ENCODE data around the gene BRMS1L. TPM values are rescaled to one million over a fixed set of nuclear protein-coding genes. Genes with fewer than 3 reads are reported as not detected.
"Not testable (repeated sequence)": the region's sequence is repeated elsewhere in the genome, so short reads cannot be mapped to it uniquely, and the experiment has no call there.

The BRMS1L gene
- total RNA-seq, 2 experiments from 2014 or later, result 4.5 to 5.7 TPM

DNA sequence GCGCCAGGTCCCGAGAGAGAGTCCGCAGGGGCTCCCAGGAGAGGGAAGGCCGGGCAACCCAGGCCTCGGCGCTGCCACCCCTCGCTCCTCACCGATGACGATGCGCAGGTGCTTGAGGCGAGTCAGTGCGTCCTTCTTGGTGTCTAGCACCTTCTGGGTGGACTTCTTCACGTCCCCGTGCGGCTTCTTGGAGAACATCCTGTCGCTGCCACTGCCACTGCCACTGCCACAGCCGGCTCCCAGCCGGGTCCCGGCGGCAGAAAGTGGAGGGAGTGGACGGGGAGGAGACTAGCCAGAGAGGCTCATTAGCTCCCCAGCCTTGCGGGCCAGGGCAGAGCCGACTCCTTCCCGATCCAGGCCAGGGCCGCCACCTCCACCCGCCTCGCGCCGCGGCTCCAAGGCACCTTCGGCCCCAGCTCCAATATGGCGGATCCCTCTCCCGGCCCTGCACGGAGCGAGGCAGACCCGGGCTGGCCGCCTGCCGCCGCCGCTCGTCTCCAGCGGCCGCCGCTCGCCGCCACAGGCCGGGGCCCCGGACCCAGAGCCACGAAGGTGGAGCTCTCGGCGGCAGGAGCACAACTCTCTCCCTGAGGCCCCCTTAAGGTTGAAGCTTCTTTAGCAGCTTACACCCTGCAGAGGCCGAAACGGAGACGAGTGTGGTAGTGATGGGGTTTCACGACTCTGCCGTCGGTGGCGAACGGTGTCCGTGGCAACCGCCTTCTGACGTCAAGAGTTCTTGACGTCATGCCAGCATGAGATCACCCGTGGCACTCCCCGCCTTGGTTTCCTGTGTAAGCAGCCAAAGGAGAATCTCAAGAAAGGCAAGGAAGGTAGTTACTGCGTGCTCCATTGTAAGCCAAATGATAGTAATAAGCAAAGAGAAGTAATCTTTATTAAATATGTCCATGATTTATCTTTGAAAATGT, 17.2 kb upstream of the BRMS1L start, which contains the start of gene RALGAPA1:
Gene RALGAPA1 (minus strand): TSS at position 658 of the 926 bp plus-strand sequence. CDS start 460 bp downstream, at position 198.
- H3K9me2 ChIP-seq (ENCODE audit: insufficient read depth, low read length); H4K20me1 ChIP-seq (ENCODE audit: insufficient read depth, low read length); H3K36me3 ChIP-seq (ENCODE audit: insufficient read depth, low read length); H3K9me3 ChIP-seq (ENCODE audit: low read length); BruUV-seq (replicated peaks); CTCF ChIA-PET (ENCODE audit: unreplicated experiment): not testable (repeated sequence)
- Histone ChIP-seq H3K79me2 (ENCODE audit: insufficient read depth, low read depth, low read length) (peaks cover 26% of the 10 kb centered on the region; the same call in 1 of the 2 replicates), H3K4me3 (ENCODE audit: low read depth, low read length, poor library complexity, severe bottlenecking) (peak within 1 kb of the TSS; percentile 73), H3K4me1 (ENCODE audit: insufficient read depth, low read length, poor library complexity, severe bottlenecking) (peaks cover 19% of the 10 kb centered on the region), H3K27ac (ENCODE audit: low read depth, low read length, poor library complexity, severe bottlenecking) (peak within 1 kb of the TSS; percentile 83), H2AFZ (ENCODE audit: low read length) (peak within 1 kb of the TSS; percentile 84), H3K4me2 (ENCODE audit: low read length) (peak within 1 kb of the TSS; percentile 92)
- intact Hi-C loops (cut with micrococcal nuclease; ENCODE audit: unreplicated experiment), result loop anchor here (5.0 kb wide), 2 partner anchors 687 to 762 kb away; partner anchors contain the start of genes FAM177A1, PPP2R3C and PRORP
- DNase-seq (ENCODE audit: low spot score), result peak; percentile 98
- POLR2A ChIA-PET, result interaction anchor here (1.3 to 1.7 kb wide), 4 partner anchors 12 to 19 kb away, joined by 3 to 10 read pairs (median 6); partner anchors contain the start of gene BRMS1L
- peak; percentile 41; the same call in 1 of the 2 replicates for TF ChIP-seq CTCF (conservative IDR thresholded peaks at IDR 0.05; ENCODE audit: low read length)

GRCh38 chr14:35809597-35809996, 16.5 kb upstream of the BRMS1L start:
- Histone ChIP-seq H3K4me3 (ENCODE audit: low read depth, low read length, poor library complexity, severe bottlenecking) (peak overlapping the region; percentile 73), H3K4me2 (ENCODE audit: low read length) (peak overlapping the region; percentile 34; the same call in 1 of the 2 replicates), H4K20me1 (ENCODE audit: insufficient read depth, low read length) (no peaks in the 10 kb centered on the region), H3K36me3 (ENCODE audit: insufficient read depth, low read length) (no peaks in the 10 kb centered on the region), H3K27ac (ENCODE audit: low read depth, low read length, poor library complexity, severe bottlenecking) (peak overlapping the region; percentile 83), H3K79me2 (ENCODE audit: insufficient read depth, low read depth, low read length) (peaks cover 26% of the 10 kb centered on the region; the same call in 1 of the 2 replicates), H3K9me2 (ENCODE audit: insufficient read depth, low read length) (no peaks in the 10 kb centered on the region), H2AFZ (ENCODE audit: low read length) (no peak overlapping the region), H3K9me3 (ENCODE audit: low read length) (no peaks in the 10 kb centered on the region), H3K4me1 (ENCODE audit: insufficient read depth, low read length, poor library complexity, severe bottlenecking) (peaks cover 19% of the 10 kb centered on the region)
- CTCF ChIA-PET (ENCODE audit: unreplicated experiment), result no interaction called here
- TF ChIP-seq CTCF (conservative IDR thresholded peaks at IDR 0.05; ENCODE audit: low read length) (no peak), EZH2phosphoT487 (IDR thresholded peaks at IDR 0.05; ENCODE audit: borderline replicate concordance, low read depth, low read length) (no peak)
- DNase-seq (ENCODE audit: low spot score), result no peak
- BruUV-seq (replicated peaks), result no TSS peak
- POLR2A ChIA-PET, result interaction anchor here (1.3 to 1.7 kb wide), 4 partner anchors 12 to 18 kb away, joined by 3 to 10 read pairs (median 6); partner anchors contain the start of gene BRMS1L
- intact Hi-C loops (cut with micrococcal nuclease; ENCODE audit: unreplicated experiment), result loop anchor here (5.0 kb wide), 2 partner anchors 687 to 762 kb away; partner anchors contain the start of genes FAM177A1, PPP2R3C and PRORP

All from OCI-LY7 (cell line).